ENCODE results near the gene ADARB2.

The ADARB2 gene

DNA sequence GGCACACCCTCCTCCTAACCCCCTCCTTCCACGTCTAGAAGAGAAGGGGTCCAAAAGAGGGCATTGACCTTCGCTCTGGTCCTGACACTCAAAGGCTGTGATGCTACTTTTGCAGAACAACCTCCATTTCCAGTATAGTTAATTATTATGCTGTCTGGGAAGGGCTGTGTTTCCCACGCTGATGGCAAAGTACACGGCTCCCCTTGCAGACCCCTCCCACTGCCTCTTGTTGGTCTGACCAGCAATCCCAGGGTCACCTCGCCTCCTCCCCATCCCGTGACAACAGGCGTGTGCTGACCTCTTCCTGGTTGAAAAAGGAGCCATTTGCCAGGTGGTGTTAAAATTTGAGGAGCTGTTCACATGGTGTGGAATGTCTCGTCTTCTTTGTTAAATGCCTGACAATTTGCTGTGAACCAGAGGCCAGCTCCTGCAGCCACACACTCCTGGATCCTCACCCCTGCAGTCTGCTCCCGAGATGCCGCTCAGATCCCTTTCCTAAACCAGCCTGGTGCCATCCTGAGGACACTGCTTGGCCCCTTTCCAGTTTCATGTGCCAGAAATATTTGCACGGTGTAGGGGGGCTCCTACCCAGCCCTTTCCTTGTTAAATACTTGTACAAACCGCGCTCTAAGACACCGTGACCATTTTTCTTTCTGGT, 359.5 kb downstream of the ADARB2 start:
- CTCF ChIA-PET, result interaction anchor here (0.6 to 0.7 kb wide), 2 partner anchors 9 to 10 kb away, joined by 3 read pairs; no protein-coding TSS in a partner anchor
- no peaks in the 10 kb centered on the region for H3K4me1 ChIP-seq (ENCODE audit: control insufficient read depth, insufficient read depth, low read length)
- TF ChIP-seq ZNF292 (tag by site-specific recombination; IDR thresholded peaks at IDR 0.05; ENCODE audit: borderline replicate concordance, low read depth) (no peak), SP2 (tag by site-specific recombination; IDR thresholded peaks at IDR 0.05) (no peak), ZNF610 (tag by site-specific recombination; IDR thresholded peaks at IDR 0.05; ENCODE audit: borderline replicate concordance) (no peak), ZNF174 (tag by site-specific recombination; IDR thresholded peaks at IDR 0.05) (no peak), ZNF239 (tag by site-specific recombination; IDR thresholded peaks at IDR 0.05) (no peak), YY2 (tag by site-specific recombination; IDR thresholded peaks at IDR 0.05) (no peak), KLF10 (tag by site-specific recombination; IDR thresholded peaks at IDR 0.05) (no peak)
- TF ChIP-seq, protein P1, sequence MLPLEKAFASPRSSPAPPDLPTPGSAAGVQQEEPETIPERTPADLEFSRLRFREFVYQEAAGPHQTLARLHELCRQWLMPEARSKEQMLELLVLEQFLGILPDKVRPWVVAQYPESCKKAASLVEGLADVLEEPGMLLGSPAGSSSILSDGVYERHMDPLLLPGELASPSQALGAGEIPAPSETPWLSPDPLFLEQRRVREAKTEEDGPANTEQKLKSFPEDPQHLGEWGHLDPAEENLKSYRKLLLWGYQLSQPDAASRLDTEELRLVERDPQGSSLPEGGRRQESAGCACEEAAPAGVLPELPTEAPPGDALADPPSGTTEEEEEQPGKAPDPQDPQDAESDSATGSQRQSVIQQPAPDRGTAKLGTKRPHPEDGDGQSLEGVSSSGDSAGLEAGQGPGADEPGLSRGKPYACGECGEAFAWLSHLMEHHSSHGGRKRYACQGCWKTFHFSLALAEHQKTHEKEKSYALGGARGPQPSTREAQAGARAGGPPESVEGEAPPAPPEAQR (tag by site-specific recombination; IDR thresholded peaks at IDR 0.05), result no peak
- TF ChIP-seq, protein P2, sequence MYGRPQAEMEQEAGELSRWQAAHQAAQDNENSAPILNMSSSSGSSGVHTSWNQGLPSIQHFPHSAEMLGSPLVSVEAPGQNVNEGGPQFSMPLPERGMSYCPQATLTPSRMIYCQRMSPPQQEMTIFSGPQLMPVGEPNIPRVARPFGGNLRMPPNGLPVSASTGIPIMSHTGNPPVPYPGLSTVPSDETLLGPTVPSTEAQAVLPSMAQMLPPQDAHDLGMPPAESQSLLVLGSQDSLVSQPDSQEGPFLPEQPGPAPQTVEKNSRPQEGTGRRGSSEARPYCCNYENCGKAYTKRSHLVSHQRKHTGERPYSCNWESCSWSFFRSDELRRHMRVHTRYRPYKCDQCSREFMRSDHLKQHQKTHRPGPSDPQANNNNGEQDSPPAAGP (tag by site-specific recombination; IDR thresholded peaks at IDR 0.05), result no peak
- no peak overlapping the region for H3K4me3 ChIP-seq (ENCODE audit: low read depth, low read length)
- no peaks in the 10 kb centered on the region for H3K36me3 ChIP-seq (ENCODE audit: control insufficient read depth in 2 of 2, insufficient read depth in 1 of 2, low read length in 2 of 2)
- POLR2A ChIA-PET, result no interaction called here
- H3K27ac ChIP-seq (ENCODE audit: extremely low read depth, low read depth, low read length), result no peak overlapping the region
- H3K9me3 ChIP-seq (ENCODE audit: control insufficient read depth, insufficient read depth, low read depth, low read length), result no peaks in the 10 kb centered on the region

GRCh38 chr10:1377231-1377630, 360.1 kb downstream of the ADARB2 start:
- ChIA-PET POLR2A (no interaction called here), CTCF (no interaction called here)
- TF ChIP-seq ZNF776 (tag by site-specific recombination; IDR thresholded peaks at IDR 0.05; ENCODE audit: borderline replicate concordance) (no peak), ZNF10 (tag by site-specific recombination; IDR thresholded peaks at IDR 0.05) (no peak), ZBTB21 (tag by site-specific recombination; IDR thresholded peaks at IDR 0.05) (no peak), PATZ1 (tag by site-specific recombination; IDR thresholded peaks at IDR 0.05) (no peak)
- TF ChIP-seq, protein P3, sequence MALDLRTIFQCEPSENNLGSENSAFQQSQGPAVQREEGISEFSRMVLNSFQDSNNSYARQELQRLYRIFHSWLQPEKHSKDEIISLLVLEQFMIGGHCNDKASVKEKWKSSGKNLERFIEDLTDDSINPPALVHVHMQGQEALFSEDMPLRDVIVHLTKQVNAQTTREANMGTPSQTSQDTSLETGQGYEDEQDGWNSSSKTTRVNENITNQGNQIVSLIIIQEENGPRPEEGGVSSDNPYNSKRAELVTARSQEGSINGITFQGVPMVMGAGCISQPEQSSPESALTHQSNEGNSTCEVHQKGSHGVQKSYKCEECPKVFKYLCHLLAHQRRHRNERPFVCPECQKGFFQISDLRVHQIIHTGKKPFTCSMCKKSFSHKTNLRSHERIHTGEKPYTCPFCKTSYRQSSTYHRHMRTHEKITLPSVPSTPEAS (tag by site-specific recombination; IDR thresholded peaks at IDR 0.05), result peak; percentile 86
- TF ChIP-seq, protein P4, sequence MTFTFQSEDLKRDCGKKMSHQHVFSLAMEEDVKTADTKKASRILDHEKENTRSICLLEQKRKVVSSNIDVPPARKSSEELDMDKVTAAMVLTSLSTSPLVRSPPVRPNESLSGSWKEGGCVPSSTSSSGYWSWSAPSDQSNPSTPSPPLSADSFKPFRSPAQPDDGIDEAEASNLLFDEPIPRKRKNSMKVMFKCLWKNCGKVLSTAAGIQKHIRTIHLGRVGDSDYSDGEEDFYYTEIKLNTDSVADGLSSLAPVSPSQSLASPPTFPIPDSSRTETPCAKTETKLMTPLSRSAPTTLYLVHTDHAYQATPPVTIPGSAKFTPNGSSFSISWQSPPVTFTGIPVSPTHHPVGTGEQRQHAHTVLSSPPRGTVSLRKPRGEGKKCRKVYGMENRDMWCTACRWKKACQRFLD (tag by site-specific recombination; IDR thresholded peaks at IDR 0.05), result no peak
- Histone ChIP-seq H3K27ac (ENCODE audit: extremely low read depth, low read depth, low read length) (no peak overlapping the region), H3K4me3 (ENCODE audit: low read depth, low read length) (no peak overlapping the region), H3K36me3 (ENCODE audit: control insufficient read depth in 2 of 2, insufficient read depth in 1 of 2, low read length in 2 of 2) (no peaks in the 10 kb centered on the region), H3K4me1 (ENCODE audit: control insufficient read depth, insufficient read depth, low read length) (no peaks in the 10 kb centered on the region), H3K9me3 (ENCODE audit: control insufficient read depth, insufficient read depth, low read depth, low read length) (no peaks in the 10 kb centered on the region)
